Fibroblast of skin of scalp (primary cell): ENCODE results near the gene SGK2.

Experiments
- DNase-seq: peaks from one replicate; pipeline ENCODE4 v3.0.0-alpha.2; 2013

SGK2 gene

GRCh38 chr20:43536041-43536816 is 22.6 kb upstream of the SGK2 start:
- no peak for DNase-seq

- DNase-seq, result peak; percentile 7
Observed at GRCh38 chr20:43536817-43537440, 21.9 kb upstream of the SGK2 start.

- DNase-seq, result peak; percentile 64
Observed at GRCh38 chr20:43537921-43538877, 20.6 kb upstream of the SGK2 start.

GRCh38 chr20:43538878-43539700 is 19.7 kb upstream of the SGK2 start:
- no peak for DNase-seq

GRCh38 chr20:43539975-43540672 is 18.7 kb upstream of the SGK2 start:
- DNase-seq, result no peak

- DNase-seq, result no peak
Observed at GRCh38 chr20:43540673-43541060, 18.2 kb upstream of the SGK2 start.

- DNase-seq, result peak; percentile 35
Observed at GRCh38 chr20:43541214-43541613, 17.6 kb upstream of the SGK2 start.

- no peak for DNase-seq
Observed at GRCh38 chr20:43542161-43542560, 16.7 kb upstream of the SGK2 start.

GRCh38 chr20:43542674-43543073 is 16.2 kb upstream of the SGK2 start:
- no peak for DNase-seq

GRCh38 chr20:43543138-43543537 is 15.7 kb upstream of the SGK2 start:
- no peak for DNase-seq

- DNase-seq, result no peak
Observed at GRCh38 chr20:43544501-43544900, 14.3 kb upstream of the SGK2 start.

- DNase-seq, result no peak
Observed at GRCh38 chr20:43545837-43546578, 12.8 kb upstream of the SGK2 start.

- DNase-seq, result no peak
Observed at GRCh38 chr20:43548273-43548880, 10.4 kb upstream of the SGK2 start.

- no peak for DNase-seq
Observed at GRCh38 chr20:43549416-43550065, 9.3 kb upstream of the SGK2 start.

- no peak for DNase-seq
Observed at GRCh38 chr20:43550456-43550855, 8.4 kb upstream of the SGK2 start.

- DNase-seq, result no peak
Observed at GRCh38 chr20:43554369-43554768, 4.5 kb upstream of the SGK2 start.

GRCh38 chr20:43559147-43559987 is 540 bp downstream of the SGK2 start:
- no peak for DNase-seq

- DNase-seq, result no peak
Observed at GRCh38 chr20:43560974-43561373, 2.1 kb downstream of the SGK2 start.

- no peak for DNase-seq
Observed at GRCh38 chr20:43563429-43563828, 4.6 kb downstream of the SGK2 start.
